Forelimb muscle (tissue), 1 donor: ENCODE measurements around the gene PROM1. TPM values are rescaled to one million over a fixed set of nuclear protein-coding genes. Genes with fewer than 3 reads are reported as not detected.

ENCODE experiments used
- DNase-seq: peaks from one replicate; pipeline ENCODE4 v3.0.0-alpha.2; 2013; ENCODE audit warnings: low read depth
- polyA plus RNA-seq: library from polyadenylated mRNA; unstranded; fragments of 120-200 nt; gene quantifications from one replicate; pipeline ENCODE4 v1.2.1, GENCODE V29; 2013; ENCODE audit not compliant: insufficient read length

PROM1 gene
- polyA plus RNA-seq, 1 donor: 56.0 TPM

DNA sequence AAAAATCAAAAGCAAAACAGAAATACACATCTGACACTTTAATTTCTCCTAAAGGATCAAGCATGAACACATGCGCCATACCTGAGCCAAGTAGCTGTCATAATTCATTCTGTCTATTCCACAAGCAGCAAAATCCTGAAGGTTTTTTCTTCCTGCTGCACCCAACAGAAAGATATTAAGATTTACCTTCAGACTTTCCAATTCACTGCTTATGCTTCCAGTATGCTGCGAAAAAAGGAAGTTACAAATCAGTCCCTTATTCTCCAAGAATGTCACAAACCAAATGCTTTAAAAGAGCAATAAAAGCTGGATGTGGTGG lies 91.7 kb downstream of the PROM1 start:
- DNase-seq: no peak

GRCh38 chr4:15990570-15991285 lies 93.1 kb downstream of the PROM1 start:
- DNase-seq: no peak

- DNase-seq: peak; percentile 35
These were observed 94.4 kb downstream of the PROM1 start for GRCh38 chr4:15989424-15989823.

GRCh38 chr4:15988222-15988621 lies 95.6 kb downstream of the PROM1 start:
- DNase-seq: no peak

- no peak for DNase-seq
These were observed 96.9 kb downstream of the PROM1 start for GRCh38 chr4:15986907-15987306.

- no peak for DNase-seq
These were observed 100.2 kb downstream of the PROM1 start for GRCh38 chr4:15983610-15984009.

GRCh38 chr4:15982842-15983524 lies 100.8 kb downstream of the PROM1 start:
- no peak for DNase-seq

- DNase-seq: no peak
These were observed 107.1 kb downstream of the PROM1 start for GRCh38 chr4:15976456-15977447.

DNA sequence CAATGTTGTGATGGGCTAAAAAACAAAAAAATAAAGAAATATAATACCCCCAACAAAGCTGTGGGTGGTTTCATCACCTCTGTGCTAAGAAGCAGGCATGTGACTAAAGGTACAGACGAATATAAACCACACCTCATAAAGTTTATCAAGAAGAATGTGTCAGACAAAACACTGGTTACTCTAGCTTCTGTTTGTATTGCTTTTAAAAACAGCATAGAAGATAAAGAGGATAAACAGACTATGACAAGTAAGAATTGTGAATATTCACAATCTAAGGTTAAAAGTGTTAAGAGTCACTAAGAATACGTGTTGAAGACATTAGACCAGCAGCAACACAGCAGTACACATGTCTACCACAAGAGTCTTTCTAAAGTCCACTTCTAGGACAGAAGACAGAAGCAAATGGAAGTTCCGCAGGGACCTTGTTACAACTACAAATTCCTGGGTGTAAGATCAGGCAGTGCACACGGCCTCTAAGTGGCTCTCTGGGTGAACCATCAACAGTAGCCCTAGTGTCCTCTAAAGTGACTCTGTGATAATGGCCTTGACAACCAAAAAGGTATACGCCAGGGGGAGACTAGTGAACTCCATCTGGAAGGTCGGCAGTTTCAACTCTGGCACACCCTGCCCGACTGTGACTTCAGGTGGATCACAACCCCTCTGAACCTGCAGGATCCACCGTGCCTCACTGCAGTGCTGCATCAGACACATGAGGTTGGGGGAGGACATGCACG lies 112.6 kb downstream of the PROM1 start:
- no peak for DNase-seq

- no peak for DNase-seq
These were observed 115.1 kb downstream of the PROM1 start for GRCh38 chr4:15968551-15969300.

DNA sequence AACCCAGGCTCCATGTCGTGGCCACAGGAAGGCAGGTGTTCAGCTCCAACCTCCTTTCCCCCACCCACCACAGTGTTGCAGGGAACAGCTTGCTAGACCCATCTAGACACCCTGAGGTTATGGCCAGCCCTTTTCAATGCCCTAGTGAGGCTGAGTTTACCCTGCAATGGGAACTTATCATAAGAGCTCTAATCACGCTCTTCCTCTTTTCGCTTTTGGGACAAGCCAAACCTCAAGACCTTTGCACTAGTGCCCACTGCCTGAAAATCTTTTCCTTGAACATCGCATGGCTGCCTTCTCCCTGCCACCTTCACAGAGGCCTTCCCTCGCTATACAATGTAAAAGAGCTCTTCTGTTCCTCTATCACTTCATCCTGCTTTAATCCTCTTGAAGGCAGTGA lies 118.5 kb downstream of the PROM1 start:
- DNase-seq: no peak

GRCh38 chr4:15964159-15964558 lies 119.7 kb downstream of the PROM1 start:
- DNase-seq: no peak

- DNase-seq: no peak
These were observed 120.2 kb downstream of the PROM1 start for GRCh38 chr4:15963576-15963975.

- no peak for DNase-seq
These were observed 120.8 kb downstream of the PROM1 start, which contains the start of gene FGFBP2 for GRCh38 chr4:15963001-15963451. Gene FGFBP2, minus strand, starts transcription at chr4:15963175. Its CDS starts 46 bp downstream, at chr4:15963129.

- DNase-seq: no peak
These were observed 121.9 kb downstream of the PROM1 start for GRCh38 chr4:15961781-15962510.

GRCh38 chr4:15958562-15958961 lies 125.3 kb downstream of the PROM1 start:
- DNase-seq: no peak

- DNase-seq: no peak
These were observed 127.5 kb downstream of the PROM1 start for GRCh38 chr4:15956179-15956850.

DNA sequence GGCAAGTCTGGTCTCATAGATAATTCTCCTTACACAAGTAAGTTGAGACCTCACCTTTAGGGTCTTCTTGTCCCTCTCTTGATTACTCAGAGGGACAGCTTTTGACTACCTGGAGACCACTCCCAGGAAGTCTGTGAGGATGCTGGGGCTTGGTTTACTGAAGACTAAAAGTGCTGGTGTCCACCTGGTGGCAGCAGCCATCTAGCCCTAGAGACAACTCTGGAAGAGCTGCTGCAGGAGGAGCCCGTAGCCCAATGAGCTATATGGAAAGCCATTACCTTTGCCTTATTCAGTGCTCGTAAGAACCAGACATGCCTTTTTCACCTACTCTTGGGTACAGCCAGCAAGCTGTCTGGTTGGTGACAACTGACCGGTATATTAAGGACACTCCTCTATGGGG lies 128.2 kb downstream of the PROM1 start:
- DNase-seq: no peak

- DNase-seq: no peak
These were observed 130.2 kb downstream of the PROM1 start for GRCh38 chr4:15953625-15954024.
